Liver (tissue), 3 donors: ENCODE data around the gene FBXW5.

Experiments
- CTCF ChIP-seq: fragments of 150-350 bp; IDR thresholded peaks from 2 replicates; pipeline ENCODE4 v1.5.1; 2017; ENCODE audit warnings: improper control_type of control experiment, low read depth, low read length; ENCODE audit not compliant: missing input control
- RAD21 ChIP-seq, 2 donors: IDR thresholded peaks; 2 replicates each; pipeline ENCODE4 v1.6.1; 2016; ENCODE audit warnings: antibody characterized with exemption in 2 of 2, mild to moderate bottlenecking in 2 of 2
- RXRA ChIP-seq, 2 donors: IDR thresholded peaks; 2 replicates each; pipeline ENCODE4 v1.6.1; 2017 to 2018; ENCODE audit warnings: antibody characterized with exemption in 2 of 2, mild to moderate bottlenecking in 1 of 2
- YY1 ChIP-seq: IDR thresholded peaks from 2 replicates; pipeline ENCODE4 v1.6.1; 2016; ENCODE audit warnings: antibody characterized with exemption, mild to moderate bottlenecking
- ZBTB33 ChIP-seq: IDR thresholded peaks from 2 replicates; pipeline ENCODE4 v1.6.1; 2016; ENCODE audit warnings: antibody characterized with exemption
- donor health status: healthy.
- donor health status: healthy.

- TF ChIP-seq CTCF (no peak), RXRA (IDR thresholded peaks at IDR 0.05) (no peak), ZBTB33 (no peak), RAD21 (IDR thresholded peaks at IDR 0.05) (no peak), YY1 (no peak)
Observed at GRCh38 chr9:136965771-136966484, 21.4 kb upstream of the FBXW5 start.
